Left renal cortex interstitium (tissue), 4 donors: ENCODE measurements around the gene KLHDC9. TPM values are rescaled to one million over a fixed set of nuclear protein-coding genes. Genes with fewer than 3 reads are reported as not detected.

Source experiments
- DNase-seq, 4 donors: peaks; one replicate each; pipeline ENCODE4 v3.0.0-alpha.2; 2013; ENCODE audit warnings: low read depth in 4 of 4, low spot score in 2 of 4, missing footprints in 1 of 4
- polyA plus RNA-seq, 4 donors: library from polyadenylated mRNA; unstranded; fragments of 120-200 nt; gene quantifications; one replicate each; pipeline ENCODE4 v1.2.1, GENCODE V29; 2013; ENCODE audit not compliant: insufficient read length in 4 of 4

KLHDC9 gene
- polyA plus RNA-seq, 4 donors, result 14.9 to 21.5 (median 16.4) TPM

GRCh38 chr1:161128591-161129420 lies 30.6 kb downstream of the KLHDC9 start:
- no peak for DNase-seq

GRCh38 chr1:161130266-161130665 lies 32.1 kb downstream of the KLHDC9 start:
- no peak for DNase-seq

DNA sequence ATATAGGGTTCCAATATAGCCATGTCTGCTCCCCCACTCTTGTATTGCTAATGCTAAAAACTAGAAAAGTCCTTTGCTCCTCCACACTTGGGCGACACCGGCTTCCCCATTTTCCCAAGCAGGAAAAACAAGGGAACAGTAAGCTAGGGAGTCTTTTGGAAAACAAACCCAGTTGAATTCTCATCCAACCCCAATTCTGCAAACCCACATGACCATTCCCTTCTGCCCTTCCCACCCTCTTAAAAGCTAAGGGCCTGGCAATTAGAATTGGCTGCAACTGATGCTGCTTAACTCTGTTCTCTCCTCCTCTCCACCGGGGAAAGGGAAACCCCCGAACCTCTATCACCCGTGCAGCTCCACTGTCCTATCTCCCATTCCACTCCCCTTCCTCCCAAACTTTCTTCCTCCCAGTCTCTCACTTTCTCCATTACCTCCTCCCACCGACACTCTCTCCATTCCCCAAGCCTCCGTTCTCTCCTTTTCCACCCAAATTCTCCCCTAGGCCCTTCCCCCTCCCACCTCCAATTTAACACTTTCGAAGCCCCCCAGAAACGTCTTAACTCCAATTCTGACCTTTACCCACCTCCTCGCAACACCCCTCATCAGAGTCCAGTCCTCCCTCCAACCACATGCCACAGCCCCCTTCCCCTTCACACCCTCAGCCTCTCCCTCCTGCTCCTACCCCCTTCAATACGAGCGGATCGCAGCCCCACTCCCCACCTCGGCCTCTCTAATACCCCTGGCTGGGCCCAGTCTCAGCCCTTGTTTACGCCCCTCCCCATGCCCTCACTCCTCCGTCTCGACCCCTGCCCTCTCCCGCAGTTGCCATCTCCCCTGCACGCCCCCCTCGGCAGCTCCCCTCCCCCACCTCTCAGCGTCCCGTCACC lies 33.6 kb downstream of the KLHDC9 start:
- DNase-seq, result peak in 1 of 4 donors; percentile 48

DNA sequence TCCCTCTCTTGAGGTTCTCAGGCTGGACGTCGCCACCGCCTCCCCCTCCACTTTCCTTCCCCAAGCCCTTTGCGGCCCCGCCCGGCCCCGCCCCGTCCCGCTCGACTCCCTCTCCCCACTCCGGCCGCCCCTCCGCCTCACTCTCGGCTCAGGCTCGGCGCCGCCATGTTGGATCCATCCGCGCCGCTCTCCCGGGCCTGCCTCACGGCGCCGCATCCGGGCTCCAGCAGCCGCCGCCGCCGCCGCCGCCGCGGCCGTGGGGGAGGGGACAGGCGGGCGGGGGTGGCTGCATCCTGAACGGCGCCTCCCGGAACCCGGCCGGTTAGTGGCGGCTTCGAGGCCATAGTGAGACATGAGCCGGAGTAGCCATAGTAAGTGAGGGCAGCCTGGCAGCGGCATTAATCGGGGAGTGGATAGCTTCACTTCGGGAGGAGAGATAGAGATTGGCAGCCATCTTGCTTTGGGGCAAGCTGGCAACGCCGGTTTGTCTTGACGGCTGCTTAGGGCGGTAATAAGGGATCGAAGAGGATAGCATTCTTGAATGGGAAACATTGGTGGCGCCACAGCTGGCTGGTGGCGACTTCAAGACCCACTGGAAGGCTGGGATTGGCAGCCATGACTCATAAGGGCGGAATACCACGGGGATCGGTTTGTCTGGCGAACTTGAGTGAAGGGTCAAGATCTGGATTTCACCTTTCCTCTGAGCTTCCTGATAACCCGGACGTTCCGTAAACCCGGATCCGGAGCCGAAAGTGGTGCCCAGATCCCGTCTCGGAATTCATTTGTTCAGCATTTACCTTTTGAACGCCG lies 34.5 kb downstream of the KLHDC9 start, which contains the start of gene DEDD:
Gene DEDD (minus strand): TSS at position 258 of the 810 bp plus-strand sequence. CDS start 8,205 bp downstream, outside the sequence.
- peak; percentile 76 to 90 (median 88) for DNase-seq

- no peak for DNase-seq
These were observed 35.1 kb downstream of the KLHDC9 start for GRCh38 chr1:161133220-161133740.

- no peak for DNase-seq
These were observed 39.7 kb downstream of the KLHDC9 start for GRCh38 chr1:161137881-161138280.

DNA sequence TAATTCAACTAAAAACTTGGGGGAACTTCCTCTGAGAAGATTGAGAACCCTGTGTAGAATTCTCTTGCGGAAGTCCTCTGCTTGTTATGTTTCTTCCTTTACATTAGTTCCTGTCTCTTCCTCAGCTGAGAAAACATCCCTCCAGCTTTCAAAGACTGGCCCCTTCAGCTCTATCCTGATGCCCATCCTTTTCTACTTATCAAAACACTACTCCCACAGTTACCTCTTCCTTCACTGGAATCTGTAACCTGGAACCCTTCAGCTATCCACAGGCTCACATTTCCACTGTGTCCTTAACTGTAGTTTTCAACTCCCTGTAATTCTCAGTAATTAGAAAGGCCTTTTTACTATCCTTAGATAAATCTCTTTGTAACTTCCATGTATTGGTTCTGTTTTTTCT lies 40.3 kb downstream of the KLHDC9 start:
- peak in 1 of 4 donors; percentile 16 for DNase-seq

DNA sequence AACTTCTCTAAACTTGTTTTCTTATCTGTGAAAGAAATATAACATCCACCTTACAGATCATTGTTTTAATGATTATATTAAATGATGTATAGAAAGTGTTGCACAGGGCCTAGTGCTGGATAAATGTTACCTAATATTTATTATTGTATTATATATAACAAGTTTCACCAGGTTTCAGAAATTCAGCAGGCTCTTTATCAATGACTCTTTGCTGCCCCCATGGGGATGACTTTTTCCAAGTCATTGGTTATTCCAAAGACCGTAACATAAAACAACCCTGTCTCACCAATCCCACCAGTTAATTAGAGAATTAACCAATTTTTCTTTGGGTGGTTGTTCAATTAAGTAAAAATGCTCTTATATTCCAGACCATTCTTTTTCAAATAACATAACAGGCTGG lies 41.6 kb downstream of the KLHDC9 start:
- DNase-seq, result peak in 1 of 4 donors; percentile 38

DNA sequence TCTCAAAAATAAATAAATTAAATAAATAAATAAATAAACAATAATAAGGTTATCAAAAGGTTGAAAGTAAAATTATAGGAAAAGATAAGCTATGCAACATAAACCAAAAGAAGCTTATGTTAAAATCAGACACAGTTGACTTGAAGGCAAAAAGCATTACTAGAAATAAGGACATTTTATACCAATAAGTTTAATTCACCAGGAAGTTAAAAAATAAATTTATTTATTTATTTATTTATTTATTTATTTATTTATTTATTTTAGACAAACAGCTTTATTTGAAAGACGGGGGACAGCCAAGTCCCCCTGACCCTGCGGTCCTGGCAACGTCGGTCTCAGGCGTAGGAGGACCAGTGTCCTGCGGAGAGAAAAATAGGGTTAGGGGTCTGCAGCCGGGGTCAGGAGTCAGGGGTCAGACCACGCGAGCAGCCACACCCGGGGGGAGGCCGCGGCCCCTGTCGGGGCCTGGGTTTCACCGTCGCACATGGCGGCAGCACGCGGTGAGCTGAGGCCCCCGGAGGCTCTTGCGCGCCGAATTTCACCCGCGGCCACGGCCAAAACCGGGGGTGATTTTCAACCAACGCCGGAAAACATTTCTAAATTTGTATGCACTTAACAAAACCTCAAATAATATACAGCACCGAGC lies 42.7 kb downstream of the KLHDC9 start:
- no peak for DNase-seq

- no peak for DNase-seq
These were observed 47.7 kb downstream of the KLHDC9 start for GRCh38 chr1:161145832-161146231.

Other genes starting within 250 kb of the KLHDC9 start
- under 1 TPM; 0.11 to 0.44 (median 0.25) TPM for gene CD244, start 235.5 kb upstream of the KLHDC9 start, polyA plus RNA-seq
- 1 to 10 TPM; 1.3 to 5.3 (median 2.1) TPM for gene ITLN1, start 213.2 kb upstream of the KLHDC9 start, polyA plus RNA-seq
- gene ITLN2, start 143.6 kb upstream of the KLHDC9 start, polyA plus RNA-seq, result not detected
- 100 to 1,000 TPM in 1 of 4 donors, 10 to 100 TPM in 3; 76.1 to 101 (median 82.1) TPM for gene F11R, start 77.2 kb upstream of the KLHDC9 start, polyA plus RNA-seq
- 10 to 100 TPM; 52.0 to 76.1 (median 67.5) TPM for gene TSTD1, start 59.4 kb upstream of the KLHDC9 start, polyA plus RNA-seq
- gene USF1, start 52.4 kb upstream of the KLHDC9 start, polyA plus RNA-seq, result 10 to 100 TPM; 55.6 to 69.0 (median 60.4) TPM
- gene ARHGAP30, start 28.5 kb upstream of the KLHDC9 start, polyA plus RNA-seq, result 1 to 10 TPM; 1.8 to 2.6 (median 2.0) TPM
- 1 to 10 TPM; 2.1 to 4.8 (median 4.3) TPM for gene NECTIN4, start 8.8 kb upstream of the KLHDC9 start, polyA plus RNA-seq
- gene PFDN2, start 19.7 kb downstream of the KLHDC9 start, polyA plus RNA-seq, result 10 to 100 TPM; 71.1 to 85.7 (median 77.7) TPM
- gene NIT1, start 19.7 kb downstream of the KLHDC9 start, polyA plus RNA-seq, result 10 to 100 TPM; 45.3 to 57.5 (median 51.8) TPM
- 10 to 100 TPM; 43.1 to 57.7 (median 48.1) TPM for gene DEDD, start 34.3 kb downstream of the KLHDC9 start, polyA plus RNA-seq
- 100 to 1,000 TPM; 124 to 175 (median 145) TPM for gene UFC1, start 55.6 kb downstream of the KLHDC9 start, polyA plus RNA-seq
- 10 to 100 TPM; 45.6 to 61.0 (median 50.3) TPM for gene USP21, start 61.1 kb downstream of the KLHDC9 start, polyA plus RNA-seq
- gene PPOX, start 68.1 kb downstream of the KLHDC9 start, polyA plus RNA-seq, result 10 to 100 TPM; 34.6 to 62.0 (median 49.4) TPM
- gene B4GALT3, start 79.1 kb downstream of the KLHDC9 start, polyA plus RNA-seq, result 10 to 100 TPM; 36.7 to 49.3 (median 41.3) TPM
- gene ADAMTS4, start 100.7 kb downstream of the KLHDC9 start, polyA plus RNA-seq, result 1 to 10 TPM in 2 of 4 donors, under 1 TPM in 2; 0.72 to 1.6 (median 1.1) TPM
- gene NDUFS2, start 104.0 kb downstream of the KLHDC9 start, polyA plus RNA-seq, result 100 to 1,000 TPM; 178 to 218 (median 200) TPM
- 10 to 100 TPM in 3 of 4 donors, 1 to 10 TPM in 1; 10.0 to 16.1 (median 11.8) TPM for gene FCER1G, start 116.9 kb downstream of the KLHDC9 start, polyA plus RNA-seq
- 100 to 1,000 TPM in 1 of 4 donors, under 1 TPM in 1, not detected in 2; 0.43 to 120 TPM for gene APOA2, start 125.3 kb downstream of the KLHDC9 start, polyA plus RNA-seq
- gene TOMM40L, start 127.7 kb downstream of the KLHDC9 start, polyA plus RNA-seq, result 10 to 100 TPM; 12.7 to 16.9 (median 15.0) TPM
- gene NR1I3, start 139.8 kb downstream of the KLHDC9 start, polyA plus RNA-seq, result 1 to 10 TPM; 1.9 to 4.4 (median 3.6) TPM
- gene PCP4L1, start 160.4 kb downstream of the KLHDC9 start, polyA plus RNA-seq, result 1 to 10 TPM; 1.3 to 2.1 (median 1.4) TPM
- 1 to 10 TPM; 3.7 to 5.7 (median 4.8) TPM for gene MPZ, start 211.6 kb downstream of the KLHDC9 start, polyA plus RNA-seq
- 100 to 1,000 TPM; 229 to 284 (median 257) TPM for gene SDHC, start 216.0 kb downstream of the KLHDC9 start, polyA plus RNA-seq